Measurements from ENCODE around the gene CLTA. TPM values are rescaled to one million over a fixed set of nuclear protein-coding genes. Genes with fewer than 3 reads are reported as not detected.

The CLTA gene
- total RNA-seq, 2 donors from 2014 or later: 210 to 259 TPM

GRCh38 chr9:36143245-36143641 is 47.5 kb upstream of the CLTA start:
- Histone ChIP-seq H3K9me3 (no peaks in the 10 kb centered on the region), H3K4me1 (replicated peaks) (peaks cover 5% of the 10 kb centered on the region), H3K27ac (peak overlapping the region; percentile 74 to 80), H3K36me3 (no peaks in the 10 kb centered on the region), H3K27me3 (replicated peaks; ENCODE audit: insufficient read depth) (no peaks in the 10 kb centered on the region), H3K4me3 (no peak overlapping the region)
- no peak for TF ChIP-seq CTCF (IDR thresholded peaks at IDR 0.05)
- no peak for TF ChIP-seq POLR2AphosphoS5 (IDR thresholded peaks at IDR 0.05)
- TF ChIP-seq POLR2A (IDR thresholded peaks at IDR 0.05): no peak
- WGBS: 86% methylated on average over 13 of the region's 13 CpGs
- no peak for DNase-seq (ENCODE audit: low spot score)
- intact Hi-C loops (cut with DNase I): loop anchor here (2.0 kb wide), 2 partner anchors 20 to 48 kb away; partner anchors contain the start of gene CLTA

DNA sequence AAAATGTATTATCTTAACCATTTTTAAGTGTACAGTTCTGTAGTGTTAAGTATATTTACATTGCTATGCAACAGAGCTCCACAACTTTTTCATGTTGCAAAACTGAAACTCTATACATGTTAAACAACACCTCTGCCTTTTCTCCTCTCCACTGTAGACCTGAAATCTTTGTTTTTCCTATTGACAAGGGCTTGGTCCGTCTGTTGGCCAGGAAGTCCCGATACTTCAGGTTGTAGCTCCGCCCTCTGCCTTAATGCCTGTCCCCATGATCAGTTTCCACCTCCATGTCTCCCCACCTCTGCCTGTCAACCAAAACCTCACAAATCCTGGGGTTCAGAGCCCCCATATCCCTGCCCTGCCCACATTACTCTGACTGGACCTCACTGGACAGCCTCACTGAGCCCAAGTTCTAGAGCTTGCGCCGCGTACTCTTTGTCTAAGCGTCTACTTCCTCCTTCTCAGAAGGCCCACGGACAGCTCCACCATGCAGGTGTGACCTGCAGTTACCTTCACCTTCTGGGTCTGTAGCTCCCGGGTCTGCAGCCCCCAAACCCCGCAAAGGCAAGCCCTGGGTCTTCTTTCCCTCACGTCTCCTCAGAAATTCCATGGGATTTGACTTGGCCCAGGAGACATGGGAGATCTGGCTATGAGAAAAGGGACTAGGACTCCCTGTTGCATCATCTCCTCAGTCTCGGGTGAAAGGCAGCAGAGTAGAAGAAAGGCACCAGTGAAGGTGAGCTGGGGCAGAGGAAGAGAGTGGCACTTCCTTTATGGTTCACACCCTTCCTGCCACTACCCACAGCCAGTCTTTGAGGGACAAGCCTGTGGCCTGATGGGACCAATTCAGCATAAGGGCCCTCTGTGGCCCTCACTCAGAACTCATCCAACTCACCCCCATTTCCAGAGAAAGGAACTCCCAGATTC is 46.1 kb upstream of the CLTA start:
- Histone ChIP-seq H3K36me3 (no peaks in the 10 kb centered on the region), H3K4me1 (replicated peaks) (peaks cover 5% of the 10 kb centered on the region), H3K9me3 (no peaks in the 10 kb centered on the region), H3K27me3 (replicated peaks; ENCODE audit: insufficient read depth) (no peaks in the 10 kb centered on the region), H3K27ac (peak overlapping the region in 1 of 2 donors; percentile 80), H3K4me3 (no peak overlapping the region)
- intact Hi-C loops (cut with DNase I): no loop called here
- TF ChIP-seq CTCF (IDR thresholded peaks at IDR 0.05) (no peak), POLR2A (IDR thresholded peaks at IDR 0.05) (no peak), POLR2AphosphoS5 (IDR thresholded peaks at IDR 0.05) (no peak)
- WGBS: 83% methylated on average over 12 of the region's 12 CpGs
- no peak for DNase-seq (ENCODE audit: low spot score)

DNA sequence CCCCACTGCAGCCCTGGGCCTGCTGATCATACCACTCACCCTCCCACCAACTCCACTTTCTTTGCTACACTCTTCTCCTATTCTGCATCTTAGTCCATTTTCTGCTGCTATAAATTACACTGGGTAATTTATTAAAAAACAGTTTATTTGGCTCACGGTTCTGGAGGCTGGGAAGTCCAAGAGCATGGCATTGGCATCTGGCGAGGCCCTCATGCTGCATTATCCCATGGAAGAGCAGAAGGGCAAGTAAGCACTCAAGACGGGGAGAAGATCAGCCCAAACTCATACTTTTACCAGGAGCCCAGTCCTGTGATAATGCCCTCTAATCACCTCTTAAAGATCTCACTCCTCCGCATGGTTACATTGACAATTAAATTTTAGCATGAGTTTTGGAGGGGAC is 44.8 kb upstream of the CLTA start:
- intact Hi-C loops (cut with DNase I): no loop called here

DNA sequence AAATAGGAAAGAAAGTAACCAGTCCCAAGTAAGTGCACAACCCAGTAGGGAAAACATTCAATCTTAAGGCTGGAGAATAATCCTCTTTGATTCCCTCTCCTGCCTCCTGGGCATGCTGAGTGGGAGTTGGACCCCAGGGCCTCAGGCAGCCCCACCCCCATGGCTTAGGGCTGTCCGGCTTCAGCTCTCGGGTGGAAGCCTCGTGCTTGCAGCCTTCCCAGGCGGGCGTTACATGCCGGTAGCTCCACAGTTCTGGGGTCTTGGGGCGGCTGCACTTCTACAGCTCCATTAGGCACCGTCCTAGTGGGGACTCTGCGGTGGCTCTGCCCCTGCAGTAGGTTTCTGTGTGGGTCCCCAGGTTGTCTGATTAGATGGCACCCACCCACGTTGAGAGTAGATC is 44.1 kb upstream of the CLTA start:
- no peaks in the 10 kb centered on the region for H3K9me3 ChIP-seq
- H3K4me1 ChIP-seq (replicated peaks): peaks cover 5% of the 10 kb centered on the region
- H3K4me3 ChIP-seq: no peak overlapping the region
- TF ChIP-seq POLR2AphosphoS5 (IDR thresholded peaks at IDR 0.05) (no peak), POLR2A (IDR thresholded peaks at IDR 0.05) (no peak)
- intact Hi-C loops (cut with DNase I): no loop called here
- no peak for DNase-seq (ENCODE audit: low spot score)
- no peaks in the 10 kb centered on the region for H3K36me3 ChIP-seq
- H3K27ac ChIP-seq: no peak overlapping the region
- no peaks in the 10 kb centered on the region for H3K27me3 ChIP-seq (replicated peaks; ENCODE audit: insufficient read depth)
- 95% methylated on average over 10 of the region's 10 CpGs for WGBS

More for the DNA sequence above, 44.8 kb upstream of the CLTA start:
- TF ChIP-seq POLR2AphosphoS5 (IDR thresholded peaks at IDR 0.05) (no peak), POLR2A (IDR thresholded peaks at IDR 0.05) (no peak), CTCF (IDR thresholded peaks at IDR 0.05) (no peak)
- no peak overlapping the region for H3K4me3 ChIP-seq
- no peak overlapping the region for H3K27ac ChIP-seq
- H3K4me1 ChIP-seq (replicated peaks): peaks cover 5% of the 10 kb centered on the region
- DNase-seq (ENCODE audit: low spot score): no peak
- no peaks in the 10 kb centered on the region for H3K27me3 ChIP-seq (replicated peaks; ENCODE audit: insufficient read depth)
- no peaks in the 10 kb centered on the region for H3K9me3 ChIP-seq
- no peaks in the 10 kb centered on the region for H3K36me3 ChIP-seq
- WGBS: 92% methylated on average over 4 of the region's 4 CpGs

GRCh38 chr9:36147441-36148175 is 43.1 kb upstream of the CLTA start:
- Histone ChIP-seq H3K27me3 (replicated peaks; ENCODE audit: insufficient read depth) (no peaks in the 10 kb centered on the region), H3K4me3 (no peak overlapping the region), H3K27ac (peak overlapping the region; percentile 61 to 67), H3K9me3 (no peaks in the 10 kb centered on the region), H3K36me3 (no peaks in the 10 kb centered on the region), H3K4me1 (replicated peaks) (peaks cover 3% of the 10 kb centered on the region)
- TF ChIP-seq POLR2AphosphoS5 (IDR thresholded peaks at IDR 0.05) (no peak), POLR2A (IDR thresholded peaks at IDR 0.05) (no peak), CTCF (IDR thresholded peaks at IDR 0.05) (no peak)
- intact Hi-C loops (cut with DNase I): no loop called here
- no peak for DNase-seq (ENCODE audit: low spot score)
- 88% methylated on average over 14 of the region's 14 CpGs for WGBS

Data from prostate gland (tissue), 2 donors.